ENCODE measurements around the gene CLHC1.

Gene CLHC1

DNA sequence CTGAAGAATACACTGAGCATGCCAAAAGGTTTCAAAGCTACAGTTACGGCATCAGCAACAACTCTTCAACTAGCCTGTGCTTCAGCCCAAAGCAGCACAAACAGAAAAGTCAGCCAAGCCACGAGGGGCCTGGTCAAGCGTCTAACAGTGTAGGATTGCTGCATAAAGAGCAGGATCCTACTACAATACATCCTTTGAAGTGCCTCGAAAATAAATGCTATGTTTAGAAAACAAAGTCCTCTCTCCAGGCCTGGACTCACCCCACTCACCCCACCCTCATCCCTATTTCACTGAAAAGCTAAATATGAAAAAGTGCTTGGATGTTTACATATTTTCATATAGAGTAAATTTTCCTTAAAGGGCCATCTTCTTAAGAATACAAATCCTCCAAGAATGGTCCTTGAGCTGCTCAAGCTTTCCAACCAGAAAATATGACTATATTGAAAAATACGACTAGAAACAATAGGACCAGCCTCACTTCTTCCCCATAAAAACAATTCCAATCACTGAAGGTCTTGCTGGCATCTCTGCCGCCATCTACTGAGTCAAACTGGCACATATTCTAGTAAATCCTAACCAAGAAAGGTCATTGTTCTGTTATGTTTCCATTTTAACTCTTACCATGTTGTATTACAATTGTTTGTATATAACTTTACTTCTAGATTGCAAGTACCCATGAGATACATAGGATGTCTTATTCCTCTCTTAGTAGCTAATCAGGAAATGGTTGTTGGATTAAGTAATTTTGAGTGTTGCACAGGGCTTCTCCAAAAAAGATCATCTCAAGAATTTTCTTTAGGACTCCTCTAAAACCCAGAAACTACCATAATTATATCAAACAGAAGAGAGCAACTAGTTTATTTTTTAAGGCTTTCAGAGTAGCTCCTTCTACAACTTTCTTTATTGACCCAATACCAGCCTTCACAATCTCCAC, 63.6 kb downstream of the CLHC1 start:
- DNase-seq, result peak; percentile 51

DNA sequence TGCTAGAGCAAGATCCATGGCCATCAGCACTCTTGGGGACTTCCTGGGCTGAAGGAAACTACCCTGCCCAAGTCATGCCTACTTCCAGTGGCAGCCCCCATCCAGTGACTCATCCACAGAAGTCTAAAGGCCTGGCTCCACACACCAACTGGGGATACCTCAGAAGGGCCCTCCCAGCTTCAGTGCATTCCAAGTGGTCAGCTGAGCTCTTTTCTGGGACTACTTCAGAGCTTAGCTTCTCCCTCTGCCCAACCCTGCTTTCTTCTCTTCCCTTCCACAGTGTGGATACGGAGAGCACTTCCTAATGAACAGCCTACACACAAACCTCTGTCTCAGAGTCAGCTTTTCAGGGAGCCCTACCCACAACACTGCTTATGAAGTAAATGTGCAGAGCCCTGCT, 66.5 kb downstream of the CLHC1 start:
- DNase-seq, result no peak

DNA sequence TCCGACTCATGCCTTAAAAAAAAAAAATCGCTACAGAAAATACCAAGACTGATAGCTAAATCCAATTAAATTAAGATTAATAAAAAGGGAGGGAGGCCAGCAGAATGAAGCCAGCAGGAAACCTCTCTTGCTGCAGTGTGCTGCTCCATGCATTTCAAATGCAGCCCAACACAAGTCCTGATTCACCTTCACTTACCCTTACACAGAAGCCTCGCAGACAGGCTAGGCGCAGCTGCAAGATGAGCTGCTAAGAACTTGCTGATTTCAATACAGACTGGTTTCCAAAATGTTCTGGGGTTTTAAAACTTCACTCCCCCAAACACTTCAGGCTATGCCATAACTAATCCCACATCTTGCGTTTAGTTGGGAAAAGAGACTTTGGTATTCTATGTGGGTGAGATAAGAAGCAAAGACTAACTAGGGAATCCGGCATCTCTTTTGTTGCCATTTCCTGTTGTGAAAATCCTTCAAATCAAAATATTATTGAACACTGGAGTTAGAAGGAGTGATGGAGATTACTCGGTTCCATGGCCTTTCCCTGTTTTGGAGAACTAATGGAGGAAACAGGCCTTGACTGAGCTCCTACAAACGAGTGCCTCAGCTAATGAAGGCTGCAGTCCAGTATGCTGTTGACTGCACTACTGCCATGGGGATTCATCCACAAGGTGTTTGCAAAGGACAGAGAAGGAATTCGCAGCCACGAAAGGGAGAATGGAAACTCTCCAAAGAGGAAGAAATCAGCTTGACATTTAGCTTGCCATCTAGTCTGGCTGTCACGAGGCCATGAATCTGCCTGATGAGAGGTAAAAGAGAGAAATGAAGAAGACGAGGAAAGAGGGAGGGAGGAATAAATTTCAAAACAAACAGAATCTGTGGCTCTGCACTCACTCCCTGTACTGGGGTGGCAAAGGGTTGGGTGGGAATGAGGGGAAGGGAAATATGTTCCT, 67.3 kb downstream of the CLHC1 start:
- DNase-seq, result no peak

DNA sequence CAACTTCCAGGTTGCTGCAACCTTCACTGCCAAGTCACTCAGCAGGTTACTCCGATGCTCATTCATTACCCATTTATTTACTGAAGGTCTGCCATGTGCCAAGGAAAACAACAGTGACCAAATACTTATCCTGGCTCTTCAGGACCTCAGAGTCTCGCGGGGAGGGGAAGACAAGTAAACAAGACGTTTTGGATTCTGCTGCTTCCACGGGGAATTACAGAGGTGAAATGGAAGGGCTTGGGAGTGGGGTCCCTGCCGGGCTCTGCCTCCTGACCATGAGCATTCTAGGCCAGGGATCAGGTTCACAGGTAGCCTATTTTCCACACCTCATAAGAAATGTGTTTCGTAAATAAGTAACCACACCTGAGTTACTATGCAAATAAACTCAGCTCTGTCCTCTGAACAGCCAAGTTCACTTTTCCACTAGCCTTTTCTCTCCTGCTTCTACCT, 68.1 kb downstream of the CLHC1 start:
- DNase-seq, result peak; percentile 4

DNA sequence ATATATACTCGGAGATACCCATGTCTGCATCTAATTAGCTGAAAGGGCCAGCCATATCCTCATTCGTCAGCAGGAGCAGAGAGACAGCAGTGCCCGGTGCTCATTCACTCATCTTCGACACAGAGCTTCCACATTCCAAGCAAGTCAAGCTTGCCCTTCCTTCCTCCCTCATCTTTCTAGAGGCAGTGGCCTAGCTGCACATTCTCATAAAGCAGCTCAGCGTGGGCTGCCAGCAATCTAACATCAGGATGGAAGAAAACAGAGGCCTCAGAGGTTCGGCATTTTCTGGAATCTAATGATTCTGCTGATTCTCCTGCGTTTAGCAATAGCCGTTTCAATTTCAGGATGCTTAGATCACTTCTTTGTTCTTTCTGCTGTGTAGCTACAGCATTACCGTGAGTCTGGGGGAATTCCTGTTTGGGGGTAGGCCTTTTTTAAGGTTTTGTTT, 68.8 kb downstream of the CLHC1 start:
- DNase-seq, result no peak

DNA sequence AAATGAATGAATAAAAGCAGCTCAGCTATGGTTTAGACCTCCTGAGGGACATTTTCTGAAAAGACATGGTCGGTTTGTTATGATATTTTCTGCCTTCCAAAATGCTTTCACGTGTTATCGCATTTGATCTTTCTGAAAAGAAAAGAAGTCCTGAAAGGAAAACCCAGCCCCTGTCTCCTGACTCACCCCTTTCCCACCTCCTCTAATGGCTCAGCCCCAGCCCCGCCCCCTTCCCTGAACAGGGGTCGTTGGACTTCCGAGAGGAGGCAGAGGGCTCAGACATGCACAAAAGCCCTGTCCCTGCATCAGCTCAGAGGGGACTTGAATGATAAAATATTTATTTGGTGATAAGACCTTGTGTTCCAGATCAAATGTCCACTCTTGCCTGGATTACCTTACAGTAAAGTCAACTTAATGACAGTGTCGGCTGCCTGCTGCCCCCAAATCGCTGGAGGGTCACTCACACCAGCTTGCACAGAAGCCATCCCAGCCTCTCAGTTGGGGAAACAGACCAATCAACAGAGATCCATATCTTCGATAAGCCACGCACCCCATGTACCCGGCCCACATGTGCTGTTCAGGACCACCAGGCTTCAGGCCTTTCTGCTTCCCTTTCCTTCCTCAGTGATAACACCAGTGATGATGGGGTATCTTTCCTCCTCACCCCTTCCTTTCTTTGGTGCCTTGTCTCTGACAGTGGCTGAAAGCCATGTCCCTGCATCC, 69.6 kb downstream of the CLHC1 start:
- no peak for DNase-seq

DNA sequence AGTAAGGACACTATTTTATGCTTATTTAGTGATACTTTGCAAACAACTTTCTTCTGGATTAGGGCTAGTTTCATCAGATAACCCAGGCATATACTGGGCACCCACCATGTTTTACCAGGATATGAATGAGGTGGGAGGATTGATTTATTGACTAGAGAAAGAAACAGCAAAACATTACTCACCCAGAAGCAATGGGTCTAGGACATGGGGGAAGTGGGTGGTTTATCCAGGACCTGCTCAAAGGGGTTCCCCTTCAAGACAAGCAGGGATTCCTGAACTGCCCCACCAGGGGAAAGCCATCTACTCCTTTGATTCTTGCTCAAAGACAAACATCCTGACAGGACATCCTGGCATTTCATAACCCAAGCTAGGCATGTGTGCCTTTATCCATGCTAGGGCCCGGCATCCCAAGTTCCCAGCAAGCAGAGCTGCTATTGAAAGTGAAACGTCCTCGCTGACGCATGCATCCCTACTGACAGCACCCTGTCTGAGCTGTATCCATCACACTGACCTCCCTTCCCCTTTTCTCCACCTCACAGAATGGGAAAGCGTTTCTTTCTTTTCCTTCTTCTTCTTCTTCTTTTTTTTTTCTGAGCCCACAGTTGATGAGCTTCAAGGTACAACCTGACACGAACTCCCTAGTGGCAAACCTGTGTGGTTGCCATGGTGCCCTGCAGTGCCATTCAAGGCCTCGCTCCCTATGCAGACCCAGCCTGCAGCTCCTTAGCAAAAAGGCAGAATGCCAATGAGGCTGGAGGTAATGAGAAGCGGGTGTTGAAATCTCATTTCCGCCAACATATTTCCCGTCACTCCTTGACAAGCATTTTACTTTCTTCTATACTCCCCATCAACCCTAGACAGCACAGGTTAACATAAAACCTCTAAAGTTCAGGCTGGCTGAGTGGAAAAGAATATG, 70.5 kb downstream of the CLHC1 start:
- DNase-seq, result no peak

DNA sequence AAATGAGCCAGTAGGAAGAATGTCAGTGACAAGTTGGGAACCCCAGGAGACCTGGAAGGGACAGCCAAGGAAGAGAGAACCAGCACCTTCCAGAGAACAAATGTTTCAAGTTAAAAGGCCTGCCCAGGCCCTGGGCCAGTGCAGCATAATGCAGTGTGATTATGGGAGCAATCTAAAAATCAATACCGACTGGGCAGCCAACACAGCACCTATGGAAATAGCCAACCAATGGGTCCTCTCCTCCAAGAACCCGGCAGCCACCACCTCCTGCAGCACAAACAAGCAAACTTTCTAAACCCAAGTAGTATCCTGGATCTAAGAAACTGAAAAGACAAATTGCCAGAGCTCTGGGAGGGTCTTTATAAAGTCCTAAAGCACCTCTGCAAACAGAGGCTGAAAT, 71.7 kb downstream of the CLHC1 start:
- peak; percentile 50 for DNase-seq

DNA sequence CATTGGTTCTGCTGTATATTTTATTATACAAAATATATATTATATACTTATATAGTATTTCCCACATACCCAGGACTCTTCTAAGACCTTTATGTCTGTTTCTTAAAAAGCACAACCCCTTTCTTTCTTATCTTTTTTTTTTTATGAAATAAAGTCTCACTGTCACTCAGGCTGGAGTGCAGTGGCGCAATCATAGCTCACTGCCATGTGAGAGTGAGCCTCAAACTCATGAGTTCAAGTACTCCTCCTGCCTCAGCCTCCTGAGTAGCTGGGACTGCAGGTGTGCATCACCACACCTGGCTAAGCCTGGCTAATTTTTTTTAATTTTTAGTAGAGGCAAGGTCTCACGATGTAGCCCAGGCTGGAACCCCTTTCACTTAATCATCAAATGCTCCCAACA, 72.3 kb downstream of the CLHC1 start:
- DNase-seq, result no peak

DNA sequence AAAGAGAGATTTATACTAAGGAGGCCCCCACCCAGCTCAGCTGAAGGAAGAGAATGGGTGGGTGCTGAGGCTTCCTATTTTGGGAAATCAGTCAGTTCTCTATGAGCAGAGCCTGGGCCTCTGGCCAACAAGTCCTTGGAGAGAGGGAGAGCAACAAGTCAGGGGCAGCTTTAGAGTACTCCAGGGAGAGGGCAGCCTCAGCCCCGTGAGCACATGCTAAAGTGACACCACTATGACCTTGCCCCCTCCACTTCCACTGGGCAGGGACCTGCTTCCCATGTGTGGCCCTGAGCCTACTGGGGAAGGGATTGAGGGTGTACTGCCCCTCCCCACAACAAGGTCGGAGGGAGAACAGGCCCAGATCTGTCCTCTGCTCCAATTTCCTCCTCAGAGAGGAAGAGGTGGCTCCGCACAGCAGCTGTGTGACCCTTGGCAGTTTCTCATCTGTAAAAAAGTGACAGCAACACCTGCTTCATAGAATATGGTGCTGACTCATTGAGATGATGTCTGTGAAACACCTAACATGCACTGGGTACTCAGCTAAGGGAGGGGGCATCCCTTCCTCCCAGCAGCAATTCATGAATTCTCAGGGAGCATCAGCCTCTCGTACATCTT, 72.9 kb downstream of the CLHC1 start:
- no peak for DNase-seq

DNA sequence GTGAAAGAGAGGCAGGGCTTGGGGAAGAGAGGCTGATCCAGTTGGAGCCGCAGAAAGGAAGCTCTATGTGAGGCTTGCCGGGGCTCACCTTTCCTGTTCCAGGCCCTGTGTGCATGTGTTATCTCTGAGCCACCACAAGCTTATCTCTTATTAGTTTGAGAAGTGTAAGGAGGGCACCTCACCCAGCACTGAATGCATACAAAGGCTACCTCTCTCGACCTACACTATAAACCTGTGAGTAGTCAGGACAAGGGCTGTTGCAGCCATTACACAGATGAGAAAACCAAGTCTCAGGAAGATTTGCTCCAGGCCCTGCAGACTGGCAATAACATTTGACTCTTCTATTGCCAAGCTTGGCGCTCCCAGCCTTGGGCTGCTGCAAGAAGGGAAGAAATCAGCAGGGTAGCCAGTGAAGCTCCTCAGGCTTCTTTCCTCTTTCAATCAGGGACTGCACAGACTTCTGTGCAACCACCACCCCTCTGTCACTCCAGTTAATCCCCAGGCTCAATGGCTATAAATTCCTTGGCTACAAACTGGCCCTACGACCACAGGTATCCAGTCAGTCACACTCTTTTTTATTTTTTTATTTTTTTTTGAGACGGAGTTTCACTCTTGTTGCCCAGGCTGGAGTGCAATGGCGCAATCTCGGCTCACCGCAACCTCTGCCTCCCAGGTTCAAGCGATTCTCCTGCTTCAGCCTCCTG, 73.8 kb downstream of the CLHC1 start:
- no peak for DNase-seq

DNA sequence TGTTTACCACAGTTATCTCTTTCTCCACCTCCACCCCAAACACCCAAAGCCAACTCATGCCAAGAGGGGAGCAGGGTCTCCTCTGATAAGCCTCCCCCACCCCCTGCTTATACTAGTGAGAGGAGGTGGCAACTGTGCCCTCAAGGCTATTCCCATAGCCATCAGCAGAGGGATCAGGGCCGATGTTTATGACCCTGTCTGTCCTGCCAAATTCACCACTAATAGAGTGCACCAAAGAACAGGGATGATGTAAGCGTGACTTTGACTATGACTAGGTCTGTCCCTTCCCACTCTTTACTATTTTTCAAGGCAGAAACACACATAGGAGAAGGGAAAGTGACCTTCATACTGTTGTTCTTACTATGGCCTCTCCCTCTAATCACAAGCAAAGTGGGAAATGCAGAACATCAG, 74.6 kb downstream of the CLHC1 start:
- DNase-seq, result no peak

DNA sequence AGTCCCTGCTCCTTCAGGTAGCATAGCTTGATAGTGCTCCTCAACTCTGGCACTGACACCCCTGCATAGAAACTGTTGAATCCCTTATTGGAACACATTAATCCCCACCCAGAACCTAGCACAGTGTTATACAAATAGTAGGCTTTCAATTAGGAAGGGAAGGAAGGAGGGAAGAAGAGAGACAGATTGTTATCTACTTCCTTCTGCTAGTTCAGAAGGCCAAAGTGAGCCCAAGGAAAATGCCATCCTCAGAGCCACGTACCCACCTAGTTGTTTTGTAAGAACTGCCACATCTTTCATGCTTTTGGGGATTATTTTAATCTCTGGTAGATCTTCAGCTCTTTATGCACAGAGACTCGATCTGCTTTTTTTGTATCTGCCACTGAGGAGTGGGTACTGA, 75.1 kb downstream of the CLHC1 start:
- no peak for DNase-seq

DNA sequence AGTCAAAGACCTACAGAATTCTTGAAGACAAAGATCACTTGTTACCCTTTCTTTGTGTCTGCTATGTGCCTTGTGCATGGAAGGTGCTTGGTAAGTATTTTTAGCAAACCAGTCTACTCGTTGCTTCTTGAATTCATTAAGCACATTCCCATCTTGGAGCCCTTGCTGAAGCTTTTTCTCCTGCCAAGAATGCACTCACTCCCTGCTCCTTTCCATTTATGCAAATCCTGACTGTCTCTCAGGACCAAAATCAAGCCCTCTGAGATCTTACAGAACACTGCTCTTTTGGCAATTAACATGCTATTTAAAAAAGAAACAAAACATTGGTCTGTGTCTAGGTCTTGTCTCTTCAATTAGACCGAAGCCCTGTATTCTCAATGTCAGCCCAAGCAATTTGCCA, 75.8 kb downstream of the CLHC1 start:
- no peak for DNase-seq

DNA sequence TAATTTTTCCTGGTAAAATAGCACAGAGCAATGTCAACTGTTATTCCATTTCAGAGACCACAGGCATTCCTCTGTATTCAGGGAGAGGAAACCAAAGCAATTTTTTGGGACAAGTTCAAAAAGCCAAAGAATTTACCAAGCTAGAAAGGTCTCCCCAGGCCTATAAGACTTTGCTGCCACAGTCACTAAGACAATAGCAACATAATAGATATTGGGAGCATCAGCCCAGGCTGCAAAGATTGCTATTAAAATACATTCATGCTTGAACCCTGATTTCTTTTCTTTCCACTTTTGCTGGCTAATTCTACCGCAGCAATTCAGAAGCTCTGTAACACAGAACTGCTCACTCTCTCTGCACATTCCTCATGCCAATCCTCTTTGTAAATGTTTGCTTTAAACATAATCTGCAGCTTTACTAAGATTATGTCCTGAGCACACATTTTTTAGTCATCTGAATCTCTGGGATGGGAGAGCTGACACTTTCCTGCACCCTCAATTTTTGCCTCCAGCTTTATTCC, 76.3 kb downstream of the CLHC1 start:
- DNase-seq, result no peak

DNA sequence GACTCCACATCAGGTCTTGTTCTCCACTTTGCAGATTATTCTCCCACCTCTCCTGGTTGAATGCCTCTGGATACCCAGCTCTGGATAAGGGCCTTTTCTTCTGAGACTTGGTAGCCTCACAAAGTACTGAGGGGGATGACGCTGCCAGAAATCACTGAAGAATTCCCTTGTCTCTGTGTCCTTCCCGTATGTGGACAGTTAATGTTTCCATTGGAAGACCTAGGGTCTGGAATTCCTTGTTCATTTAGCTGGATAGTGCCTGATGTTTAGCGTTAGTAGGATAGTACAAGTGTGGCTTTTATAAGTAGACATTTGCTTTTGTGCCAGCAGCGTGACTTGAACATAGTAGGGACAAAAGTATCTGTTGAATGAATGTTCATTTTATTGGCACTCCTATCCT, 76.9 kb downstream of the CLHC1 start:
- no peak for DNase-seq

DNA sequence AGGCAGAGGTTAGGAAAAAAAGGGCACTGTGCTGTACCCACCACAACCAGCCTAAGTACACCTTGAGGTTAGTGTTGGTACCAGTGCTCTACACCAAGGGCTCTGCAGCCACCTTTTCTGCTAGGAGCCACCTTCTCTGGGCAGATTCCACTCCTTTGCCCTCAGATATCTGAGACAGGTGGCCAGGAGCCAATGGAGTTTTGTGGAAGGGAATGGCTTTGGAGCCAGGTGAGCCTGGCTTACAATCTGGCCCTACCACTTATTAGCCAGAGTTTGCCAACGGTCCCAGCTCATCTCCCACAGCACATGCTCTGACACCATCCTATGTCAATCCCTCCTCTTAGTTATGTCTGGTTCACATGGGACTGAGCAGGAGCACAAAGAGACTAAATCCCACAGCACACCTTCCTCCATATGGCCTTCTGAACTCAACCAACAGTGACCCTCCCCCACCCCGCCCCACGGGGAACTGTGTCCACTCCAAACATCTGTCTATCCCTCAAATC, 77.5 kb downstream of the CLHC1 start:
- no peak for DNase-seq

DNA sequence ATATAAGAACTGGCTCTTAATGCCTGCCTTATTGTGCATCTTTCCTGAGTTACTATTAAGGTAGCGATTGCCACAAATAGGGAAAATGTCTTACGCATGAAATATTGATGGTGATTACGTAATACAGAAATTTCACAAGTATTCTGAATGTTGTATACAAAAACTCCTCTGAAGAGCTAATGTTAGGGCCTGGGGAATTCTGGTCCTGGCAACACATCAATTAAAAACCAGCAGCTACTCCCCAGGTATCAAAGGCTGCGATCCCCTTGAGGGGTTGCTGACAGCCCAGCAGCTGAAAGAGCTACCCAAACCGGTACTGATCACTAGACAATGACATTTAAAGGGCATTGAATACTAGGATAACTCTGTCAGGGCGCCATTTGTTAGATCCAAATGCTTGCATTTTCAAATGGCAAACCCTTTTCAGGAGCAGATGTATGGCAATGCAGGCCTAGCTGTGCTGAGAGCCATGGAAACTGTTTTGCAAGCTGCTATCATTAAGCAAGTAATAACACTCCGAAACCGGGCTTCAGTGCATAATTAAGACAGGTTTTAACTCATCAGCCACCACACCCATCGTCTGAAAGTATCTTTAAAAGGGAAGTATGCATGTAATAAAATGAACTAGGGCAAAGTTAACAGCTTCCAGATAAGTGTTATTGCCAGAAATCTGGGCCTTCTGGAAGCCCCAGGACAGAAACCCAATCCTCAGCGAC, 78.4 kb downstream of the CLHC1 start:
- DNase-seq, result no peak
